ENCODE results near the gene GABRA5.
"Not testable (repeated sequence)": the region's sequence is repeated elsewhere in the genome, so short reads cannot be mapped to it uniquely, and the experiment has no call there.

GABRA5 gene

DNA sequence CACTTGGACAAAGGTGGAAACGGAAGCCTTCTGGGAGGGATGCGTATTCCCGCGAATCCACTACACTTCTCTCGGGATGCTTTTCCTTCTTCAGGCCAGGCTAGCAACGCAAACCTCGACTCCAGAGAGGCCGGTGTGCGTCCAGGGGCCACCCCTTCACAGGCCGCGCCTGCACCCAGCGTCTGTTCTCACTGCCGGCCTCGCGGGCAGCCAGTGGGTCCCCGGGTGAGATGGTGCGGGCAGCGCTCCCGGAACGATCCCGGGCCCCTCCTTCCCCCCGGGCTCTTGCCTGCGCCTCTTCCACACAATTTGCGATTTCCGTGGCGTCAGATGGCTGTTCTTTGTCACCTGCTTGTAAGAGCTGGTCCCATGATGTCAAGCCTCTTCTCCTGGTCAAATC is 27.3 kb downstream of the GABRA5 start:
- Histone ChIP-seq H3K9ac (ENCODE audit: low read length) (no peak overlapping the region), H2AFZ (ENCODE audit: low read depth, low read length) (no peak overlapping the region), H3K27ac (ENCODE audit: low read length) (no peak overlapping the region), H3K79me2 (ENCODE audit: low read length) (no peaks in the 10 kb centered on the region), H3K9me3 (ENCODE audit: insufficient read depth, low read length) (no peaks in the 10 kb centered on the region), H3K4me1 (ENCODE audit: low read length) (no peaks in the 10 kb centered on the region), H3K4me2 (ENCODE audit: low read length) (no peak overlapping the region), H3K4me3 (ENCODE audit: low read length) (no peak overlapping the region), H3K36me3 (replicated peaks; ENCODE audit: low read depth, low read length) (no peaks in the 10 kb centered on the region), H3K27me3 (ENCODE audit: low read depth, low read length) (no peaks in the 10 kb centered on the region), H4K20me1 (ENCODE audit: insufficient read depth, low read length) (no peaks in the 10 kb centered on the region)
- TF ChIP-seq EZH2phosphoT487 (IDR thresholded peaks at IDR 0.05; ENCODE audit: low read depth) = no peak
- TF ChIP-seq, protein P1, sequence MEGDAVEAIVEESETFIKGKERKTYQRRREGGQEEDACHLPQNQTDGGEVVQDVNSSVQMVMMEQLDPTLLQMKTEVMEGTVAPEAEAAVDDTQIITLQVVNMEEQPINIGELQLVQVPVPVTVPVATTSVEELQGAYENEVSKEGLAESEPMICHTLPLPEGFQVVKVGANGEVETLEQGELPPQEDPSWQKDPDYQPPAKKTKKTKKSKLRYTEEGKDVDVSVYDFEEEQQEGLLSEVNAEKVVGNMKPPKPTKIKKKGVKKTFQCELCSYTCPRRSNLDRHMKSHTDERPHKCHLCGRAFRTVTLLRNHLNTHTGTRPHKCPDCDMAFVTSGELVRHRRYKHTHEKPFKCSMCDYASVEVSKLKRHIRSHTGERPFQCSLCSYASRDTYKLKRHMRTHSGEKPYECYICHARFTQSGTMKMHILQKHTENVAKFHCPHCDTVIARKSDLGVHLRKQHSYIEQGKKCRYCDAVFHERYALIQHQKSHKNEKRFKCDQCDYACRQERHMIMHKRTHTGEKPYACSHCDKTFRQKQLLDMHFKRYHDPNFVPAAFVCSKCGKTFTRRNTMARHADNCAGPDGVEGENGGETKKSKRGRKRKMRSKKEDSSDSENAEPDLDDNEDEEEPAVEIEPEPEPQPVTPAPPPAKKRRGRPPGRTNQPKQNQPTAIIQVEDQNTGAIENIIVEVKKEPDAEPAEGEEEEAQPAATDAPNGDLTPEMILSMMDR (IDR thresholded peaks at IDR 0.05; ENCODE audit: low read depth, low read length) = no peak

DNA sequence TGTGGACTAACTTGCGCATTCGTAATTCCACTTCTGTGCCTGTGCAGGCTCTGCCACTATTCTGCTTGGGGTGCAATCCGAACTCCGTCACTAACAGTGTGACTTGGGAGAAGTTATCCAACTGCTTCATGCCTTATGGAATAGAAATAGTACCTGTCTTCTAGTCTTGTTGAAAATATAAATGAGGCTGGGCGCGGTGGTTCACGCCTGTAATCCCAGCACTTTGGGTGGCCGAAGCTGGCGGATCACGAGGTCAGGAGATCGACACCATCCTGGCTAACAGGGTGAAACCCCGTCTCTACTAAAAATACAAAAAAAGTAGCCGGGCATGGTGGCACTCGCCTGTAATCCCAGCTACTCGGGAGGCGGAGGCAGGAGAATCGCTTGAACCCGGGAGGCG is 28.5 kb downstream of the GABRA5 start:
- not testable (repeated sequence) for H3K27me3 ChIP-seq (ENCODE audit: low read depth, low read length); H2AFZ ChIP-seq (ENCODE audit: low read depth, low read length); H4K20me1 ChIP-seq (ENCODE audit: insufficient read depth, low read length); H3K79me2 ChIP-seq (ENCODE audit: low read length); H3K27ac ChIP-seq (ENCODE audit: low read length); H3K4me3 ChIP-seq (ENCODE audit: low read length); H3K36me3 ChIP-seq (replicated peaks; ENCODE audit: low read depth, low read length); H3K9me3 ChIP-seq (ENCODE audit: insufficient read depth, low read length); H3K4me1 ChIP-seq (ENCODE audit: low read length); H3K4me2 ChIP-seq (ENCODE audit: low read length); H3K9ac ChIP-seq (ENCODE audit: low read length)

DNA sequence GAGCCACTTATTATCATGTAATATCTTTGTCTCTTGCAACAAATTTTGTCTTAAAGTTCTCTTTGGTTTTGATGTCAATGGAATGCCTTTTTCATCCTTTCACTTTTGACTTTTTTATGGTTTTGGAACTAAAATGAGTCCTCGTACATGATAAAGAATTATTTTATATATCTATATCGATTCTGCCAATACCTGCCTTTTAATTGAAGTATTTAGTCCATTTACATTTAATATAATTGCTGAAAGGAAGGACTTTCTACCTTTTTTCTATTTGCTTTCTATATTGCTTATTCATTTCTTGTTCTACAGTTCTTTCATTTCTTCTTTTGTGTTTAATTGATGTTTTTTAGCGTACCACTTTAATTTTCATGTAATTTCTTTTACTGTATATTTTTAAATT is 32.8 kb downstream of the GABRA5 start:
- H3K4me3 ChIP-seq (ENCODE audit: low read length) = no peak overlapping the region
- no peaks in the 10 kb centered on the region for H3K9me3 ChIP-seq (ENCODE audit: insufficient read depth, low read length)
- H2AFZ ChIP-seq (ENCODE audit: low read depth, low read length) = no peak overlapping the region
- H3K79me2 ChIP-seq (ENCODE audit: low read length) = no peaks in the 10 kb centered on the region
- no peaks in the 10 kb centered on the region for H3K36me3 ChIP-seq (replicated peaks; ENCODE audit: low read depth, low read length)
- no peaks in the 10 kb centered on the region for H4K20me1 ChIP-seq (ENCODE audit: insufficient read depth, low read length)
- H3K27me3 ChIP-seq (ENCODE audit: low read depth, low read length) = no peaks in the 10 kb centered on the region
- no peaks in the 10 kb centered on the region for H3K4me1 ChIP-seq (ENCODE audit: low read length)
- H3K27ac ChIP-seq (ENCODE audit: low read length) = no peak overlapping the region
- no peak overlapping the region for H3K4me2 ChIP-seq (ENCODE audit: low read length)
- no peak for TF ChIP-seq EZH2phosphoT487 (IDR thresholded peaks at IDR 0.05; ENCODE audit: low read depth)
- TF ChIP-seq, protein P1 (IDR thresholded peaks at IDR 0.05; ENCODE audit: low read depth, low read length) = no peak
- H3K9ac ChIP-seq (ENCODE audit: low read length) = no peak overlapping the region

DNA sequence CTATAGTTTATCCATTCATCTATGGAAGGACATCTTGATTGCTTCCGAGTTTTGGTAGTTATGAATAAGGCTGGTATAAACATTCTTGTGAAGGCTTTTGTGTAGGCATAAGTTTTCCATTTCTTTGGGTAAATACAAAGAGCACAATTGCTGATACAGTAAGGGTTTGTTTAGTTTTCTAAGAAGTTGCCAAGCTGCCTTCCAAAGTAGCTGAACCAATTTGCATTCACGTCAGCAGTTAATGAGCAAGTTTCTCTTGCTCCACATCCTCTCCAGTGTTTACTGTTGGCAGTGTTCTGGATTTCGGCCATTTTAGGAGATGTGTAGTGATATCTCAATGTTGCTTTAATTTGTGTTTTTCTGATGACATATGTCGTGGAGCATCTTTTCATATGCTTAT is 34.2 kb downstream of the GABRA5 start:
- Histone ChIP-seq H2AFZ (ENCODE audit: low read depth, low read length) (no peak overlapping the region), H3K36me3 (replicated peaks; ENCODE audit: low read depth, low read length) (no peaks in the 10 kb centered on the region), H3K9ac (ENCODE audit: low read length) (no peak overlapping the region), H3K79me2 (ENCODE audit: low read length) (no peaks in the 10 kb centered on the region), H4K20me1 (ENCODE audit: insufficient read depth, low read length) (no peaks in the 10 kb centered on the region), H3K27ac (ENCODE audit: low read length) (no peak overlapping the region), H3K27me3 (ENCODE audit: low read depth, low read length) (no peaks in the 10 kb centered on the region), H3K4me1 (ENCODE audit: low read length) (no peaks in the 10 kb centered on the region), H3K9me3 (ENCODE audit: insufficient read depth, low read length) (no peaks in the 10 kb centered on the region), H3K4me2 (ENCODE audit: low read length) (no peak overlapping the region), H3K4me3 (ENCODE audit: low read length) (no peak overlapping the region)
- no peak for TF ChIP-seq EZH2phosphoT487 (IDR thresholded peaks at IDR 0.05; ENCODE audit: low read depth)
- TF ChIP-seq, protein P1 (IDR thresholded peaks at IDR 0.05; ENCODE audit: low read depth, low read length) = no peak

DNA sequence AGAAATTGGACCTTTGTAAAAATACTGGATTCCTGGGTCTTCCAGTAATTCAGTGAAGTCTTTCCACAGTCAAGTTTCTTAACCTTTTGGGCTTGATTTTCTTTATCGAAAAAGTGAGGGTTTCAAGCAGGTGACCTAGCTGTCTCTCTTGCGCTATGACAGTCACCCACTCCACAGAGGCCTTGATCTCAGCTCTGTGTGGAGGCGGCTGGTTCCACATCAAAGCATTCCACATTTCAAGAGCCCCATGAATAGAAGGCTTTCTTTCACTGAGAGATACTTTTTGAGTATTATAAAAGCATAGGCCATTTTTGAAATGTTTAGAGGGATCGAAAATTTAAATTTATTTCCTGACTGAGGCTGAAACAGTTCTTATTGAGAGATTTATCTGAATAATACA is 43.9 kb downstream of the GABRA5 start:
- H3K36me3 ChIP-seq (replicated peaks; ENCODE audit: low read depth, low read length) = no peaks in the 10 kb centered on the region
- H3K27ac ChIP-seq (ENCODE audit: low read length) = no peak overlapping the region
- H3K9me3 ChIP-seq (ENCODE audit: insufficient read depth, low read length) = no peaks in the 10 kb centered on the region
- no peak overlapping the region for H3K4me2 ChIP-seq (ENCODE audit: low read length)
- TF ChIP-seq, protein P1 (IDR thresholded peaks at IDR 0.05; ENCODE audit: low read depth, low read length) = no peak
- TF ChIP-seq EZH2phosphoT487 (IDR thresholded peaks at IDR 0.05; ENCODE audit: low read depth) = no peak
- H3K9ac ChIP-seq (ENCODE audit: low read length) = no peak overlapping the region
- H3K4me3 ChIP-seq (ENCODE audit: low read length) = no peak overlapping the region
- no peaks in the 10 kb centered on the region for H3K4me1 ChIP-seq (ENCODE audit: low read length)
- no peaks in the 10 kb centered on the region for H3K27me3 ChIP-seq (ENCODE audit: low read depth, low read length)
- H4K20me1 ChIP-seq (ENCODE audit: insufficient read depth, low read length) = no peaks in the 10 kb centered on the region
- H2AFZ ChIP-seq (ENCODE audit: low read depth, low read length) = no peak overlapping the region
- no peaks in the 10 kb centered on the region for H3K79me2 ChIP-seq (ENCODE audit: low read length)

Measured in OCI-LY3 (cell line).